K562 (cell line): Measurements from ENCODE around the gene SNX10. TPM values are rescaled to one million over a fixed set of nuclear protein-coding genes. Genes with fewer than 3 reads are reported as not detected.

Source experiments
- HSF4 ChIP-seq: fragments of 250-450 bp; sonication (Bioruptor Pico); IDR thresholded peaks from 2 replicates; pipeline ENCODE4 v2.1.2; 2022; ENCODE audit warnings: mild to moderate bottlenecking, moderate library complexity, borderline replicate concordance
- LEF1 ChIP-seq: fragments of 450-650 bp; IDR thresholded peaks from 2 replicates; pipeline ENCODE4 v1.6.1; 2016; ENCODE audit warnings: mild to moderate bottlenecking
- NONO ChIP-seq, 2 experiments: fragments of 200-400 bp in 1 of 2; fragments of 450-650 bp in 1 of 2; formaldehyde crosslinking in 1 of 2; IDR thresholded peaks; 2 replicates each; pipeline ENCODE4 v1.6.1; 2017; ENCODE audit warnings: low read depth in 2 of 2, mild to moderate bottlenecking in 2 of 2, moderate library complexity in 2 of 2, low read length in 1 of 2
- POLR2G ChIP-seq: fragments of 200-400 bp; formaldehyde crosslinking; IDR thresholded peaks from 2 replicates; pipeline ENCODE4 v1.6.1; 2017; ENCODE audit warnings: low read depth, mild to moderate bottlenecking, antibody characterized with exemption, low read length, moderate library complexity
- POLR2H ChIP-seq: IDR thresholded peaks from 2 replicates; pipeline ENCODE4 v1.6.1; 2016; ENCODE audit warnings: missing genetic modification characterization, low read depth, mild to moderate bottlenecking, control low read depth, missing compliant biosample characterization, moderate library complexity
- SAP30 ChIP-seq: fragments of 200-600 bp; sonication (generic); IDR thresholded peaks from 2 replicates; pipeline ENCODE4 v1.6.1; 2012; ENCODE audit warnings: borderline replicate concordance, low read depth, mild to moderate bottlenecking, moderate library complexity, low read length, control low read depth, inconsistent platforms; ENCODE audit not compliant: insufficient read depth, poor library complexity, severe bottlenecking
- TAF7 ChIP-seq: fragments of 450-650 bp; IDR thresholded peaks from 2 replicates; pipeline ENCODE4 v1.6.1; 2016; ENCODE audit warnings: missing genetic modification characterization, missing compliant biosample characterization
- polyA plus RNA-seq, 8 experiments: library from polyadenylated mRNA; depleted of rRNA in 4 of 8; stranded (reverse) in 5 of 8; unstranded in 3 of 8; fragments of >200 nt; fragmentation: Nextera tagmentation in 2 of 8; fragmentation: Illumina TruSeq in 1 of 8; extraction: Ambion mirVana in 2 of 8; extraction: Trizol in 1 of 8; gene quantifications; 2 replicates each; pipeline versions ENCODE4 v1.2.1 to v1.2.3, GENCODE V29; 2011 to 2014; ENCODE audit warnings: inconsistent platforms in 1 of 8, missing spikeins in 1 of 8
- total RNA-seq, 7 experiments: library from RNA; depleted of rRNA in 6 of 7; stranded (reverse); fragments of >200 nt in 6 of 7; fragmentation: Illumina TruSeq in 2 of 7; extraction: Trizol in 2 of 7; gene quantifications; 2 replicates each; pipeline versions ENCODE4 v1.2.1 to v1.2.3, GENCODE V29; 2011 to 2021; ENCODE audit warnings: low replicate concordance in 1 of 7
- TF ChIP-seq, protein P1 (sequence below), 2 experiments: fragments of 450-650 bp; IDR thresholded peaks; 2 replicates each; pipeline ENCODE4 v1.6.1; 2016
- TF ChIP-seq, protein P2 (sequence below): fragments of 250-450 bp; sonication (Bioruptor Pico); IDR thresholded peaks from 2 replicates; pipeline ENCODE4 v1.4.0; 2020; ENCODE audit warnings: mild to moderate bottlenecking, moderate library complexity
- TF ChIP-seq, protein P3 (sequence below): sonication (generic); formaldehyde crosslinking; IDR thresholded peaks from 2 replicates; pipeline ENCODE4 v1.9.0; 2022; ENCODE audit warnings: mild to moderate bottlenecking, missing genetic modification reagents
- TF ChIP-seq, protein P4 (sequence below): IDR thresholded peaks from 2 replicates; pipeline ENCODE4 v1.6.1; 2014; ENCODE audit warnings: antibody characterized with exemption
- TF ChIP-seq, protein P5 (sequence below): IDR thresholded peaks from 2 replicates; pipeline ENCODE4 v1.6.1; 2011; ENCODE audit not compliant: insufficient read length; ENCODE audit errors: extremely low read depth
- TF ChIP-seq, protein P6 (sequence below): sonication (generic); formaldehyde crosslinking; IDR thresholded peaks from 2 replicates; pipeline ENCODE4 v1.8.0; 2022; ENCODE audit warnings: mild to moderate bottlenecking, missing genetic modification reagents
- TF ChIP-seq, protein P7 (sequence below): sonication (generic); formaldehyde crosslinking; IDR thresholded peaks from 2 replicates; pipeline ENCODE4 v1.8.0; 2023; ENCODE audit warnings: missing genetic modification reagents, mild to moderate bottlenecking, borderline replicate concordance

Gene SNX10
- total and polyA plus RNA-seq, 9 of the 15 experiments (the other 6 are each of a cell fraction or from before 2014, with no cell fraction given): 6.9 to 16.5 (median 11.5) TPM

DNA sequence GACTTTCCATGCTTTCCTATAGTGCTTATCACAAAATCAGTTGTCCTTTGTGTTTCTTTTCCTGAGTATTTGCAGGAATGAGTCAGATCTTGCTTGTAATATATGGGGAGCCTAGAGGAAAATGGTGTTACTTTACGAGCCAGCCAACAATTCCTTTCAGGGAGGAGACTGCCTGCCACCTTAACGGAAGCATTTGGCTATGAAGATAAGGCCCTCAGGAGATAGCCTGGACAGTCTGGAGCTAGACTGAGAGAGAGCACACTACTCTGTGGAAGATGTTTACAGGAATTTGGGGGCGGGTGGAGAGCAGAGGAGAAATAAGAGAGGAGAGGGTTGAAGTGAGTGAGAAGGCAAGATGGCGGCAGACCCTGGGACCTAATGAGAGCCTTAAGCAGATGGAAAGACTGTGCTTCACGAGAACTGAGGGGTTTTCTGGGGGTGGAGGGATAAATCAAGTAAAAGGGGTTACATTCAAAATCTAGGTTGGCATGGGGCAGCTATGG lies 126.3 kb downstream of the SNX10 start (continued):
- TF ChIP-seq, protein P1, sequence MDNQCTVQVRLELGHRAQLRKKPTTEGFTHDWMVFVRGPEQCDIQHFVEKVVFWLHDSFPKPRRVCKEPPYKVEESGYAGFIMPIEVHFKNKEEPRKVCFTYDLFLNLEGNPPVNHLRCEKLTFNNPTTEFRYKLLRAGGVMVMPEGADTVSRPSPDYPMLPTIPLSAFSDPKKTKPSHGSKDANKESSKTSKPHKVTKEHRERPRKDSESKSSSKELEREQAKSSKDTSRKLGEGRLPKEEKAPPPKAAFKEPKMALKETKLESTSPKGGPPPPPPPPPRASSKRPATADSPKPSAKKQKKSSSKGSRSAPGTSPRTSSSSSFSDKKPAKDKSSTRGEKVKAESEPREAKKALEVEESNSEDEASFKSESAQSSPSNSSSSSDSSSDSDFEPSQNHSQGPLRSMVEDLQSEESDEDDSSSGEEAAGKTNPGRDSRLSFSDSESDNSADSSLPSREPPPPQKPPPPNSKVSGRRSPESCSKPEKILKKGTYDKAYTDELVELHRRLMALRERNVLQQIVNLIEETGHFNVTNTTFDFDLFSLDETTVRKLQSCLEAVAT (IDR thresholded peaks at IDR 0.05): peak in 1 of 2 experiments; percentile 56; a peak in 1 of 4 replicates
- TF ChIP-seq, protein P2, sequence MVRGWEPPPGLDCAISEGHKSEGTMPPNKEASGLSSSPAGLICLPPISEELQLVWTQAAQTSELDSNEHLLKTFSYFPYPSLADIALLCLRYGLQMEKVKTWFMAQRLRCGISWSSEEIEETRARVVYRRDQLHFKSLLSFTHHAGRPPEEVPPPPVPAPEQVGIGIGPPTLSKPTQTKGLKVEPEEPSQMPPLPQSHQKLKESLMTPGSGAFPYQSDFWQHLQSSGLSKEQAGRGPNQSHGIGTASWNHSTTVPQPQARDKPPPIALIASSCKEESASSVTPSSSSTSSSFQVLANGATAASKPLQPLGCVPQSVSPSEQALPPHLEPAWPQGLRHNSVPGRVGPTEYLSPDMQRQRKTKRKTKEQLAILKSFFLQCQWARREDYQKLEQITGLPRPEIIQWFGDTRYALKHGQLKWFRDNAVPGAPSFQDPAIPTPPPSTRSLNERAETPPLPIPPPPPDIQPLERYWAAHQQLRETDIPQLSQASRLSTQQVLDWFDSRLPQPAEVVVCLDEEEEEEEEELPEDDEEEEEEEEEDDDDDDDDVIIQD: no peak
- TF ChIP-seq NONO (IDR thresholded peaks at IDR 0.05; ENCODE audit: low read depth in 2 of 2, low read length in 1 of 2) (no peak; a peak in 1 of 4 replicates), TAF7 (peak; percentile 86), POLR2H (tag) (peak; percentile 51), POLR2G (no peak), SAP30 (no peak), HSF4 (CRISPR knock-in tag) (no peak), LEF1 (peak; percentile 85)
- TF ChIP-seq, protein P3, sequence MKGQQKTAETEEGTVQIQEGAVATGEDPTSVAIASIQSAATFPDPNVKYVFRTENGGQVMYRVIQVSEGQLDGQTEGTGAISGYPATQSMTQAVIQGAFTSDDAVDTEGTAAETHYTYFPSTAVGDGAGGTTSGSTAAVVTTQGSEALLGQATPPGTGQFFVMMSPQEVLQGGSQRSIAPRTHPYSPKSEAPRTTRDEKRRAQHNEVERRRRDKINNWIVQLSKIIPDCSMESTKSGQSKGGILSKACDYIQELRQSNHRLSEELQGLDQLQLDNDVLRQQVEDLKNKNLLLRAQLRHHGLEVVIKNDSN (CRISPR knock-in tag): no peak
- TF ChIP-seq, protein P4, sequence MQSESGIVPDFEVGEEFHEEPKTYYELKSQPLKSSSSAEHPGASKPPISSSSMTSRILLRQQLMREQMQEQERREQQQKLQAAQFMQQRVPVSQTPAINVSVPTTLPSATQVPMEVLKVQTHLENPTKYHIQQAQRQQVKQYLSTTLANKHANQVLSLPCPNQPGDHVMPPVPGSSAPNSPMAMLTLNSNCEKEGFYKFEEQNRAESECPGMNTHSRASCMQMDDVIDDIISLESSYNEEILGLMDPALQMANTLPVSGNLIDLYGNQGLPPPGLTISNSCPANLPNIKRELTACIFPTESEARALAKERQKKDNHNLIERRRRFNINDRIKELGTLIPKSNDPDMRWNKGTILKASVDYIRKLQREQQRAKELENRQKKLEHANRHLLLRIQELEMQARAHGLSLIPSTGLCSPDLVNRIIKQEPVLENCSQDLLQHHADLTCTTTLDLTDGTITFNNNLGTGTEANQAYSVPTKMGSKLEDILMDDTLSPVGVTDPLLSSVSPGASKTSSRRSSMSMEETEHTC: no peak
- TF ChIP-seq, protein P5, sequence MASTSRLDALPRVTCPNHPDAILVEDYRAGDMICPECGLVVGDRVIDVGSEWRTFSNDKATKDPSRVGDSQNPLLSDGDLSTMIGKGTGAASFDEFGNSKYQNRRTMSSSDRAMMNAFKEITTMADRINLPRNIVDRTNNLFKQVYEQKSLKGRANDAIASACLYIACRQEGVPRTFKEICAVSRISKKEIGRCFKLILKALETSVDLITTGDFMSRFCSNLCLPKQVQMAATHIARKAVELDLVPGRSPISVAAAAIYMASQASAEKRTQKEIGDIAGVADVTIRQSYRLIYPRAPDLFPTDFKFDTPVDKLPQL: no peak
- TF ChIP-seq, protein P6, sequence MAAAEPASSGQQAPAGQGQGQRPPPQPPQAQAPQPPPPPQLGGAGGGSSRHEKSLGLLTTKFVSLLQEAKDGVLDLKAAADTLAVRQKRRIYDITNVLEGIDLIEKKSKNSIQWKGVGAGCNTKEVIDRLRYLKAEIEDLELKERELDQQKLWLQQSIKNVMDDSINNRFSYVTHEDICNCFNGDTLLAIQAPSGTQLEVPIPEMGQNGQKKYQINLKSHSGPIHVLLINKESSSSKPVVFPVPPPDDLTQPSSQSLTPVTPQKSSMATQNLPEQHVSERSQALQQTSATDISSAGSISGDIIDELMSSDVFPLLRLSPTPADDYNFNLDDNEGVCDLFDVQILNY (CRISPR knock-in tag): no peak
- TF ChIP-seq, protein P7, sequence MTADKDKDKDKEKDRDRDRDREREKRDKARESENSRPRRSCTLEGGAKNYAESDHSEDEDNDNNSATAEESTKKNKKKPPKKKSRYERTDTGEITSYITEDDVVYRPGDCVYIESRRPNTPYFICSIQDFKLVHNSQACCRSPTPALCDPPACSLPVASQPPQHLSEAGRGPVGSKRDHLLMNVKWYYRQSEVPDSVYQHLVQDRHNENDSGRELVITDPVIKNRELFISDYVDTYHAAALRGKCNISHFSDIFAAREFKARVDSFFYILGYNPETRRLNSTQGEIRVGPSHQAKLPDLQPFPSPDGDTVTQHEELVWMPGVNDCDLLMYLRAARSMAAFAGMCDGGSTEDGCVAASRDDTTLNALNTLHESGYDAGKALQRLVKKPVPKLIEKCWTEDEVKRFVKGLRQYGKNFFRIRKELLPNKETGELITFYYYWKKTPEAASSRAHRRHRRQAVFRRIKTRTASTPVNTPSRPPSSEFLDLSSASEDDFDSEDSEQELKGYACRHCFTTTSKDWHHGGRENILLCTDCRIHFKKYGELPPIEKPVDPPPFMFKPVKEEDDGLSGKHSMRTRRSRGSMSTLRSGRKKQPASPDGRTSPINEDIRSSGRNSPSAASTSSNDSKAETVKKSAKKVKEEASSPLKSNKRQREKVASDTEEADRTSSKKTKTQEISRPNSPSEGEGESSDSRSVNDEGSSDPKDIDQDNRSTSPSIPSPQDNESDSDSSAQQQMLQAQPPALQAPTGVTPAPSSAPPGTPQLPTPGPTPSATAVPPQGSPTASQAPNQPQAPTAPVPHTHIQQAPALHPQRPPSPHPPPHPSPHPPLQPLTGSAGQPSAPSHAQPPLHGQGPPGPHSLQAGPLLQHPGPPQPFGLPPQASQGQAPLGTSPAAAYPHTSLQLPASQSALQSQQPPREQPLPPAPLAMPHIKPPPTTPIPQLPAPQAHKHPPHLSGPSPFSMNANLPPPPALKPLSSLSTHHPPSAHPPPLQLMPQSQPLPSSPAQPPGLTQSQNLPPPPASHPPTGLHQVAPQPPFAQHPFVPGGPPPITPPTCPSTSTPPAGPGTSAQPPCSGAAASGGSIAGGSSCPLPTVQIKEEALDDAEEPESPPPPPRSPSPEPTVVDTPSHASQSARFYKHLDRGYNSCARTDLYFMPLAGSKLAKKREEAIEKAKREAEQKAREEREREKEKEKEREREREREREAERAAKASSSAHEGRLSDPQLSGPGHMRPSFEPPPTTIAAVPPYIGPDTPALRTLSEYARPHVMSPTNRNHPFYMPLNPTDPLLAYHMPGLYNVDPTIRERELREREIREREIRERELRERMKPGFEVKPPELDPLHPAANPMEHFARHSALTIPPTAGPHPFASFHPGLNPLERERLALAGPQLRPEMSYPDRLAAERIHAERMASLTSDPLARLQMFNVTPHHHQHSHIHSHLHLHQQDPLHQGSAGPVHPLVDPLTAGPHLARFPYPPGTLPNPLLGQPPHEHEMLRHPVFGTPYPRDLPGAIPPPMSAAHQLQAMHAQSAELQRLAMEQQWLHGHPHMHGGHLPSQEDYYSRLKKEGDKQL (CRISPR knock-in tag): no peak
